ENCODE data around the gene GIPR. TPM values are rescaled to one million over a fixed set of nuclear protein-coding genes. Genes with fewer than 3 reads are reported as not detected.
A peak's percentile ranks its signal among the peaks of the same experiment; 100 is the strongest.

Gene GIPR
- total and polyA plus RNA-seq, 2 of the 13 experiments (the other 11 are each of a cell fraction or from before 2014, with no cell fraction given) = 0.15 to 1.2 TPM

- TF ChIP-seq HOXA3 (CRISPR knock-in tag; IDR thresholded peaks at IDR 0.05) = peak; percentile 90
- no peak for TF ChIP-seq ZNF674 (CRISPR knock-in tag; IDR thresholded peaks at IDR 0.05; ENCODE audit: low read depth)
- TF ChIP-seq ZNF530 (CRISPR knock-in tag; IDR thresholded peaks at IDR 0.05; ENCODE audit: low read depth) = no peak
- no peak for TF ChIP-seq LCORL (IDR thresholded peaks at IDR 0.05)
- TF ChIP-seq LCORL (CRISPR knock-in tag; IDR thresholded peaks at IDR 0.05) = peak; percentile 88
- TF ChIP-seq ERF (CRISPR knock-in tag; IDR thresholded peaks at IDR 0.05) = peak; percentile 78
- peak; percentile 90 for TF ChIP-seq HNF1B (CRISPR knock-in tag; IDR thresholded peaks at IDR 0.05)
- peak; percentile 87 for TF ChIP-seq TFDP2 (CRISPR knock-in tag; IDR thresholded peaks at IDR 0.05)
- TF ChIP-seq ZFP36 (IDR thresholded peaks at IDR 0.05; ENCODE audit: borderline replicate concordance, low read depth, low read length, partially characterized antibody) = peak; percentile 96
- TF ChIP-seq POGZ (CRISPR knock-in tag; IDR thresholded peaks at IDR 0.05) = peak; percentile 91
- peak; percentile 83 for TF ChIP-seq NR2C2 (CRISPR knock-in tag; IDR thresholded peaks at IDR 0.05; ENCODE audit: borderline replicate concordance)
- TF ChIP-seq KDM2A (CRISPR knock-in tag; IDR thresholded peaks at IDR 0.05; ENCODE audit: borderline replicate concordance, low read depth) = peak; percentile 92
- peak; percentile 39; the same call in 1 of the 2 replicates for TF ChIP-seq ZBTB33 (CRISPR knock-in tag; IDR thresholded peaks at IDR 0.05)
- no peak for TF ChIP-seq ZBTB44 (CRISPR knock-in tag; IDR thresholded peaks at IDR 0.05)
- TF ChIP-seq ZNF44 (CRISPR knock-in tag; IDR thresholded peaks at IDR 0.05) = no peak; the same call in 1 of the 2 replicates
- TF ChIP-seq NFKBIZ (CRISPR knock-in tag; IDR thresholded peaks at IDR 0.05) = no peak; the same call in 1 of the 2 replicates
- peak; percentile 31; the same call in 1 of the 2 replicates for TF ChIP-seq HBP1 (CRISPR knock-in tag; IDR thresholded peaks at IDR 0.05; ENCODE audit: low read depth)
- TF ChIP-seq ZNF772 (CRISPR knock-in tag; IDR thresholded peaks at IDR 0.05) = peak; percentile 96
- TF ChIP-seq HCFC1 (IDR thresholded peaks at IDR 0.05; ENCODE audit: low read depth, low read length) = peak; percentile 44; the same call in 1 of the 2 replicates
- no peak for TF ChIP-seq DDIT3 (CRISPR knock-in tag; IDR thresholded peaks at IDR 0.05)
- no peak for TF ChIP-seq NONO (IDR thresholded peaks at IDR 0.05)
- peak; percentile 84 for TF ChIP-seq NONO (CRISPR knock-in tag; conservative IDR thresholded peaks at IDR 0.05)
These were observed 49.3 kb downstream of the GIPR start (continued) for GRCh38 chr19:45717131-45717982.
